Omental fat pad (tissue), 4 donors: ENCODE data around the gene C3orf20. TPM values are rescaled to one million over a fixed set of nuclear protein-coding genes. Genes with fewer than 3 reads are reported as not detected.

Source experiments
- ATAC-seq: fragments of 150-250 bp; one replicate; pipeline ENCODE4 v1.9.1; 2016; ENCODE audit warnings: mild to moderate bottlenecking, moderate library complexity; ENCODE audit not compliant: low FRiP score
- DNase-seq: peaks from one replicate; pipeline ENCODE4 v3.0.0-alpha.2; 2019; ENCODE audit warnings: low spot score
- CTCF ChIP-seq, 3 donors: fragments of 450-650 bp; IDR thresholded peaks; one replicate each; pipeline ENCODE4 v1.5.1; 2016 to 2017; ENCODE audit warnings: antibody characterized with exemption in 3 of 3, mild to moderate bottlenecking in 3 of 3, moderate library complexity in 2 of 3
- total RNA-seq, 4 donors: library from RNA; depleted of rRNA; stranded (reverse); fragments of >200 nt; gene quantifications; one replicate each; pipeline ENCODE4 v1.1.0, GENCODE V29; 2016

C3orf20 gene
- total RNA-seq, 4 donors from 2014 or later, result 0.12 to 0.28 TPM; not detected in 2

- DNase-seq (no peak), ATAC-seq (no peak)
- TF ChIP-seq CTCF (IDR thresholded peaks at IDR 0.05), result no peak
Measured at GRCh38 chr3:14660942-14661341, 14.0 kb upstream of the C3orf20 start.

GRCh38 chr3:14663396-14664135 lies 11.4 kb upstream of the C3orf20 start:
- TF ChIP-seq CTCF (IDR thresholded peaks at IDR 0.05), result no peak
- DNase-seq (no peak), ATAC-seq (no peak)

- ATAC-seq, result no peak
- no peak for TF ChIP-seq CTCF (IDR thresholded peaks at IDR 0.05)
- no peak for DNase-seq
Measured at GRCh38 chr3:14664170-14664569, 10.8 kb upstream of the C3orf20 start.

GRCh38 chr3:14672588-14672987 lies 2.4 kb upstream of the C3orf20 start:
- no peak for TF ChIP-seq CTCF (IDR thresholded peaks at IDR 0.05)
- ATAC-seq (no peak), DNase-seq (no peak)

GRCh38 chr3:14676881-14677280 lies 1.9 kb downstream of the C3orf20 start:
- ATAC-seq (no peak), DNase-seq (no peak)
- no peak for TF ChIP-seq CTCF (IDR thresholded peaks at IDR 0.05)

GRCh38 chr3:14678015-14678503 lies 3.1 kb downstream of the C3orf20 start:
- TF ChIP-seq CTCF (IDR thresholded peaks at IDR 0.05), result no peak
- ATAC-seq (no peak), DNase-seq (no peak)

- ATAC-seq (no peak), DNase-seq (no peak)
- no peak for TF ChIP-seq CTCF (IDR thresholded peaks at IDR 0.05)
Measured at GRCh38 chr3:14680115-14680514, 5.2 kb downstream of the C3orf20 start.
